K562 (cell line): ENCODE results near the gene UBALD2. TPM values are rescaled to one million over a fixed set of nuclear protein-coding genes. Genes with fewer than 3 reads are reported as not detected.

ENCODE experiments used
- ARID2 ChIP-seq: fragments of 450-650 bp; IDR thresholded peaks from 2 replicates; pipeline ENCODE4 v1.6.1; 2017; ENCODE audit warnings: antibody characterized with exemption, mild to moderate bottlenecking
- ATF7 ChIP-seq: fragments of 450-650 bp; IDR thresholded peaks from 2 replicates; pipeline ENCODE4 v1.7.1; 2014; ENCODE audit warnings: mild to moderate bottlenecking, moderate library complexity
- C11orf30 ChIP-seq: fragments of 450-650 bp; IDR thresholded peaks from 2 replicates; pipeline ENCODE4 v1.6.1; 2016; ENCODE audit warnings: low read depth, mild to moderate bottlenecking
- CBFA2T3 ChIP-seq: fragments of 450-650 bp; IDR thresholded peaks from 2 replicates; pipeline ENCODE4 v1.6.1; 2017
- CBX3 ChIP-seq, 2 experiments: IDR thresholded peaks; 1 replicate in 1 of 2; 2 replicates in 1 of 2; pipeline ENCODE4 v1.6.1; 2012; ENCODE audit warnings: inconsistent platforms in 2 of 2, low read length in 2 of 2, borderline replicate concordance in 1 of 2, control low read depth in 1 of 2
- DMBX1 ChIP-seq: fragments of 250-450 bp; sonication (Bioruptor Pico); IDR thresholded peaks from 2 replicates; pipeline ENCODE4 v1.8.0; 2022; ENCODE audit warnings: inconsistent platforms, mild to moderate bottlenecking, moderate library complexity, borderline replicate concordance
- DPF2 ChIP-seq: fragments of 450-650 bp; IDR thresholded peaks from 2 replicates; pipeline ENCODE4 v1.6.1; 2016
- EP300 ChIP-seq: IDR thresholded peaks from 2 replicates; pipeline ENCODE4 v1.6.1; 2012; ENCODE audit warnings: low read length, improper control_type of control experiment
- EP400 ChIP-seq: fragments of 450-650 bp; IDR thresholded peaks from 2 replicates; pipeline ENCODE4 v1.6.1; 2017; ENCODE audit warnings: antibody characterized with exemption, mild to moderate bottlenecking, moderate library complexity
- GATAD2A ChIP-seq: fragments of 450-650 bp; IDR thresholded peaks from 2 replicates; pipeline ENCODE4 v1.6.1; 2017
- GTF2A2 ChIP-seq: IDR thresholded peaks from 2 replicates; pipeline ENCODE4 v1.6.1; 2016; ENCODE audit warnings: mild to moderate bottlenecking, missing genetic modification characterization, missing compliant biosample characterization
- HDAC1 ChIP-seq, 2 experiments: fragments of 450-650 bp; IDR thresholded peaks; 2 replicates each; pipeline ENCODE4 v1.6.1; 2016 to 2017; ENCODE audit warnings: inconsistent platforms in 1 of 2, mild to moderate bottlenecking in 1 of 2, moderate library complexity in 1 of 2
- HDAC3 ChIP-seq: fragments of 450-650 bp; IDR thresholded peaks from 2 replicates; pipeline ENCODE4 v1.6.1; 2018; ENCODE audit warnings: borderline replicate concordance, mild to moderate bottlenecking, moderate library complexity; ENCODE audit not compliant: partially characterized antibody
- MAFF ChIP-seq: IDR thresholded peaks from 2 replicates; pipeline ENCODE4 v1.6.1; 2012; ENCODE audit warnings: low read length, improper control_type of control experiment
- MAFK ChIP-seq: IDR thresholded peaks from 2 replicates; pipeline ENCODE4 v1.6.1; 2011; ENCODE audit warnings: low read length, improper control_type of control experiment
- MYBL2 ChIP-seq, 2 experiments: fragments of 450-650 bp in 1 of 2; sonication (generic) in 1 of 2; formaldehyde crosslinking in 1 of 2; IDR thresholded peaks; 2 replicates each; pipeline versions ENCODE4 v1.6.1 to v1.8.1; 2017 to 2022; ENCODE audit warnings: borderline replicate concordance in 1 of 2, inconsistent platforms in 1 of 2, low read depth in 1 of 2, mild to moderate bottlenecking in 1 of 2, missing genetic modification reagents in 1 of 2, moderate library complexity in 1 of 2
- NBN ChIP-seq: fragments of 450-650 bp; IDR thresholded peaks from 2 replicates; pipeline ENCODE4 v1.6.1; 2016; ENCODE audit warnings: low read depth, mild to moderate bottlenecking
- NONO ChIP-seq, 2 experiments: fragments of 200-400 bp in 1 of 2; fragments of 450-650 bp in 1 of 2; formaldehyde crosslinking in 1 of 2; IDR thresholded peaks; 2 replicates each; pipeline ENCODE4 v1.6.1; 2017; ENCODE audit warnings: low read depth in 2 of 2, mild to moderate bottlenecking in 2 of 2, moderate library complexity in 2 of 2, low read length in 1 of 2
- SMARCC2 ChIP-seq: fragments of 450-650 bp; IDR thresholded peaks from 2 replicates; pipeline ENCODE4 v1.6.1; 2017; ENCODE audit warnings: antibody characterized with exemption, moderate library complexity, mild to moderate bottlenecking, low read depth
- TAF9B ChIP-seq: fragments of 450-650 bp; IDR thresholded peaks from 2 replicates; pipeline ENCODE4 v1.6.1; 2018; ENCODE audit warnings: mild to moderate bottlenecking; ENCODE audit not compliant: partially characterized antibody
- TBP ChIP-seq: optimal IDR thresholded peaks from 2 replicates; pipeline ENCODE3; 2011; ENCODE audit warnings: low read depth, low read length, improper control_type of control experiment
- TFAP4 ChIP-seq: sonication (generic); formaldehyde crosslinking; IDR thresholded peaks from 2 replicates; pipeline ENCODE4 v1.8.0; 2022; ENCODE audit warnings: missing genetic modification reagents, mild to moderate bottlenecking, moderate library complexity, borderline replicate concordance
- ZBTB11 ChIP-seq, 3 experiments: fragments of 200-800 bp in 1 of 3; fragments of 250-450 bp in 1 of 3; fragments of 450-650 bp in 1 of 3; sonication (Bioruptor Pico) in 1 of 3; sonication (Bioruptor generic) in 1 of 3; formaldehyde crosslinking in 1 of 3; IDR thresholded peaks; 2 replicates each; pipeline versions ENCODE4 v1.6.1 to v1.8.0; 2016 to 2022; ENCODE audit warnings: mild to moderate bottlenecking in 2 of 3, missing genetic modification characterization in 2 of 3, missing compliant biosample characterization in 1 of 3, moderate library complexity in 1 of 3
- ZNF280B ChIP-seq: fragments of 250-450 bp; sonication (Bioruptor Pico); IDR thresholded peaks from 2 replicates; pipeline ENCODE4 v1.5.1; 2021; ENCODE audit warnings: mild to moderate bottlenecking
- ZNF764 ChIP-seq: fragments of 250-450 bp; sonication (Bioruptor Pico); IDR thresholded peaks from 2 replicates; pipeline ENCODE4 v1.4.0; 2020; ENCODE audit warnings: low read depth, mild to moderate bottlenecking, moderate library complexity
- polyA plus RNA-seq, 8 experiments: library from polyadenylated mRNA; depleted of rRNA in 4 of 8; stranded (reverse) in 5 of 8; unstranded in 3 of 8; fragments of >200 nt; fragmentation: Nextera tagmentation in 2 of 8; fragmentation: Illumina TruSeq in 1 of 8; extraction: Ambion mirVana in 2 of 8; extraction: Trizol in 1 of 8; gene quantifications; 2 replicates each; pipeline versions ENCODE4 v1.2.1 to v1.2.3, GENCODE V29; 2011 to 2014; ENCODE audit warnings: inconsistent platforms in 1 of 8, missing spikeins in 1 of 8
- total RNA-seq, 7 experiments: library from RNA; depleted of rRNA in 6 of 7; stranded (reverse); fragments of >200 nt in 6 of 7; fragmentation: Illumina TruSeq in 2 of 7; extraction: Trizol in 2 of 7; gene quantifications; 2 replicates each; pipeline versions ENCODE4 v1.2.1 to v1.2.3, GENCODE V29; 2011 to 2021; ENCODE audit warnings: low replicate concordance in 1 of 7

UBALD2 gene
- total and polyA plus RNA-seq, 9 of the 15 experiments (the other 6 are each of a cell fraction or from before 2014, with no cell fraction given), result 2.3 to 94.1 (median 25.3) TPM

- TF ChIP-seq NONO (IDR thresholded peaks at IDR 0.05; ENCODE audit: low read depth in 2 of 2, low read length in 1 of 2), result peak in 1 of 2 experiments; percentile 62; a peak in 1 of 4 replicates
- TF ChIP-seq HDAC3, result peak; percentile 64
- TF ChIP-seq CBFA2T3, result peak; percentile 38; the same call in 1 of the 2 replicates
- peak; percentile 79 for TF ChIP-seq EP300
- TF ChIP-seq GTF2A2 (tag), result no peak
- peak; percentile 44; the same call in 1 of the 2 replicates for TF ChIP-seq EP400
- TF ChIP-seq SMARCC2, result peak; percentile 50; the same call in 1 of the 2 replicates
- no peak for TF ChIP-seq ATF7
- peak in 1 of 2 experiments; percentile 35; a peak in 1 of 4 replicates for TF ChIP-seq HDAC1 (IDR thresholded peaks at IDR 0.05)
- peak; percentile 57; the same call in 1 of the 2 replicates for TF ChIP-seq MYBL2 (IDR thresholded peaks at IDR 0.05; ENCODE audit: low read depth)
- TF ChIP-seq MYBL2 (CRISPR knock-in tag; IDR thresholded peaks at IDR 0.05; ENCODE audit: borderline replicate concordance), result no peak
- peak; percentile 50 for TF ChIP-seq TBP
- TF ChIP-seq ZNF764 (CRISPR knock-in tag), result no peak
- peak in 1 of 2 experiments; percentile 70; a peak in 1 of 3 replicates for TF ChIP-seq CBX3 (IDR thresholded peaks at IDR 0.05; ENCODE audit: borderline replicate concordance in 1 of 2, low read length in 2 of 2)
- TF ChIP-seq ZNF280B (CRISPR knock-in tag), result no peak
- peak; percentile 88 for TF ChIP-seq GATAD2A
- TF ChIP-seq DMBX1 (CRISPR knock-in tag), result 0 out of 2 replicates have a peak, but pooled peaks have one; percentile 22
- peak; percentile 99 for TF ChIP-seq C11orf30
- TF ChIP-seq TAF9B, result peak; percentile 56
- peak; percentile 100 for TF ChIP-seq MAFF
- TF ChIP-seq ARID2, result 0 out of 2 replicates have a peak, but pooled peaks have one; percentile 43
- peak; percentile 99 for TF ChIP-seq MAFK
- TF ChIP-seq NBN, result peak; percentile 54; the same call in 1 of the 2 replicates
- peak; percentile 68 for TF ChIP-seq DPF2
- TF ChIP-seq ZBTB11 (CRISPR knock-in tag; IDR thresholded peaks at IDR 0.05), result 0 out of 6 replicates have a peak, but pooled peaks of 1 of the 3 experiments have one; percentile 41
- no peak for TF ChIP-seq TFAP4 (CRISPR knock-in tag)
These were observed 30.8 kb upstream of the UBALD2 start (continued) for GRCh38 chr17:76234354-76234679.
